ENCODE data around the gene POU2F1.

GRCh38 chr1:167293057-167293456 is 72.4 kb downstream of the POU2F1 start:
- TF ChIP-seq CTCF (IDR thresholded peaks at IDR 0.05), result no peak
- TF ChIP-seq POLR2A (IDR thresholded peaks at IDR 0.05), result no peak

Measured in upper lobe of left lung (tissue), 4 donors.